ENCODE results near the gene POLR1G.

GRCh38 chr19:45402298-45403061, 4.0 kb upstream of the POLR1G start:
- TF ChIP-seq POLR2AphosphoS5 (IDR thresholded peaks at IDR 0.05; ENCODE audit: low read depth, low read length): no peak
- TF ChIP-seq, protein P1, sequence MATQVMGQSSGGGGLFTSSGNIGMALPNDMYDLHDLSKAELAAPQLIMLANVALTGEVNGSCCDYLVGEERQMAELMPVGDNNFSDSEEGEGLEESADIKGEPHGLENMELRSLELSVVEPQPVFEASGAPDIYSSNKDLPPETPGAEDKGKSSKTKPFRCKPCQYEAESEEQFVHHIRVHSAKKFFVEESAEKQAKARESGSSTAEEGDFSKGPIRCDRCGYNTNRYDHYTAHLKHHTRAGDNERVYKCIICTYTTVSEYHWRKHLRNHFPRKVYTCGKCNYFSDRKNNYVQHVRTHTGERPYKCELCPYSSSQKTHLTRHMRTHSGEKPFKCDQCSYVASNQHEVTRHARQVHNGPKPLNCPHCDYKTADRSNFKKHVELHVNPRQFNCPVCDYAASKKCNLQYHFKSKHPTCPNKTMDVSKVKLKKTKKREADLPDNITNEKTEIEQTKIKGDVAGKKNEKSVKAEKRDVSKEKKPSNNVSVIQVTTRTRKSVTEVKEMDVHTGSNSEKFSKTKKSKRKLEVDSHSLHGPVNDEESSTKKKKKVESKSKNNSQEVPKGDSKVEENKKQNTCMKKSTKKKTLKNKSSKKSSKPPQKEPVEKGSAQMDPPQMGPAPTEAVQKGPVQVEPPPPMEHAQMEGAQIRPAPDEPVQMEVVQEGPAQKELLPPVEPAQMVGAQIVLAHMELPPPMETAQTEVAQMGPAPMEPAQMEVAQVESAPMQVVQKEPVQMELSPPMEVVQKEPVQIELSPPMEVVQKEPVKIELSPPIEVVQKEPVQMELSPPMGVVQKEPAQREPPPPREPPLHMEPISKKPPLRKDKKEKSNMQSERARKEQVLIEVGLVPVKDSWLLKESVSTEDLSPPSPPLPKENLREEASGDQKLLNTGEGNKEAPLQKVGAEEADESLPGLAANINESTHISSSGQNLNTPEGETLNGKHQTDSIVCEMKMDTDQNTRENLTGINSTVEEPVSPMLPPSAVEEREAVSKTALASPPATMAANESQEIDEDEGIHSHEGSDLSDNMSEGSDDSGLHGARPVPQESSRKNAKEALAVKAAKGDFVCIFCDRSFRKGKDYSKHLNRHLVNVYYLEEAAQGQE (IDR thresholded peaks at IDR 0.05; ENCODE audit: insufficient read depth in 1 of 2, low read depth in 2 of 2, low read length in 2 of 2): no peak

Measured in PFSK-1 (cell line).